WTC11 (cell line): ENCODE data around the gene GALNT11.

Source experiments
- ESRRA ChIP-seq: sonication (generic); formaldehyde crosslinking; IDR thresholded peaks from 2 replicates; pipeline ENCODE4 v1.8.1; 2022; ENCODE audit warnings: mild to moderate bottlenecking, missing genetic modification reagents, borderline replicate concordance
- USF2 ChIP-seq: sonication (generic); formaldehyde crosslinking; IDR thresholded peaks from 2 replicates; pipeline ENCODE4 v1.8.1; 2023; ENCODE audit warnings: mild to moderate bottlenecking, missing genetic modification reagents, moderate library complexity
- TF ChIP-seq, protein P1 (sequence below): fragments of 200-600 bp; IDR thresholded peaks from 2 replicates; pipeline ENCODE4 v1.8.0; 2022; ENCODE audit warnings: antibody characterized with exemption

- TF ChIP-seq, protein P1, sequence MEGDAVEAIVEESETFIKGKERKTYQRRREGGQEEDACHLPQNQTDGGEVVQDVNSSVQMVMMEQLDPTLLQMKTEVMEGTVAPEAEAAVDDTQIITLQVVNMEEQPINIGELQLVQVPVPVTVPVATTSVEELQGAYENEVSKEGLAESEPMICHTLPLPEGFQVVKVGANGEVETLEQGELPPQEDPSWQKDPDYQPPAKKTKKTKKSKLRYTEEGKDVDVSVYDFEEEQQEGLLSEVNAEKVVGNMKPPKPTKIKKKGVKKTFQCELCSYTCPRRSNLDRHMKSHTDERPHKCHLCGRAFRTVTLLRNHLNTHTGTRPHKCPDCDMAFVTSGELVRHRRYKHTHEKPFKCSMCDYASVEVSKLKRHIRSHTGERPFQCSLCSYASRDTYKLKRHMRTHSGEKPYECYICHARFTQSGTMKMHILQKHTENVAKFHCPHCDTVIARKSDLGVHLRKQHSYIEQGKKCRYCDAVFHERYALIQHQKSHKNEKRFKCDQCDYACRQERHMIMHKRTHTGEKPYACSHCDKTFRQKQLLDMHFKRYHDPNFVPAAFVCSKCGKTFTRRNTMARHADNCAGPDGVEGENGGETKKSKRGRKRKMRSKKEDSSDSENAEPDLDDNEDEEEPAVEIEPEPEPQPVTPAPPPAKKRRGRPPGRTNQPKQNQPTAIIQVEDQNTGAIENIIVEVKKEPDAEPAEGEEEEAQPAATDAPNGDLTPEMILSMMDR, result peak; percentile 77
- no peak for TF ChIP-seq USF2 (CRISPR knock-in tag)
- TF ChIP-seq ESRRA (CRISPR knock-in tag), result no peak
Observed at GRCh38 chr7:152076324-152076821, 50.9 kb downstream of the GALNT11 start.
